OCI-LY3 (cell line): ENCODE results near the gene HIP1R.

Experiments used
- H2AFZ ChIP-seq: fragments of 200-600, 300-600 bp; shearing (Covaris generic); 2 replicates; pipeline ENCODE4 v1.6.0; 2014; ENCODE audit warnings: antibody characterized with exemption, low read depth, low read length
- H3K27ac ChIP-seq: fragments of 200-600, 300-600 bp; sonication (generic); 2 replicates; pipeline ENCODE4 v1.5.1; 2014; ENCODE audit warnings: mild to moderate bottlenecking, low read length, moderate library complexity, mixed read lengths
- H3K27me3 ChIP-seq: fragments of 200-600, 300-600 bp; sonication (generic); 2 replicates; pipeline ENCODE4 v1.6.1; 2014; ENCODE audit warnings: low read depth, low read length, mixed read lengths
- H3K36me3 ChIP-seq: fragments of 200-600, 300-600 bp; sonication (generic); replicated peaks from 2 replicates; pipeline ENCODE3; 2014; ENCODE audit warnings: low read depth, low read length, mixed read lengths
- H3K4me1 ChIP-seq: fragments of 300-600, 200-600 bp; sonication (generic); 2 replicates; pipeline ENCODE4 v1.6.1; 2014; ENCODE audit warnings: low read length, mixed read lengths
- H3K4me2 ChIP-seq: fragments of 200-600, 300-600 bp; sonication (generic); 2 replicates; pipeline ENCODE4 v1.6.1; 2014; ENCODE audit warnings: low read length, mixed read lengths
- H3K4me3 ChIP-seq: fragments of 300-600, 200-600 bp; sonication (generic); 2 replicates; pipeline ENCODE4 v1.5.1; 2014; ENCODE audit warnings: antibody characterized with exemption, mild to moderate bottlenecking, low read length, moderate library complexity
- H3K79me2 ChIP-seq: fragments of 300-600, 200-600 bp; shearing (Covaris generic); 2 replicates; pipeline ENCODE4 v1.6.1; 2014; ENCODE audit warnings: mild to moderate bottlenecking, low read length, mixed read lengths
- H3K9ac ChIP-seq: fragments of 300-600, 200-600 bp; shearing (Covaris generic); 2 replicates; pipeline ENCODE4 v1.6.0; 2014; ENCODE audit warnings: mild to moderate bottlenecking, low read length, moderate library complexity
- H3K9me3 ChIP-seq: fragments of 200-600, 300-600 bp; shearing (Covaris generic); 2 replicates; pipeline ENCODE4 v1.6.1; 2014; ENCODE audit warnings: low read length, mixed read lengths; ENCODE audit not compliant: insufficient read depth
- H4K20me1 ChIP-seq: fragments of 200-600, 300-600 bp; sonication (generic); 2 replicates; pipeline ENCODE4 v1.6.1; 2016; ENCODE audit warnings: low read length, mixed read lengths; ENCODE audit not compliant: insufficient read depth
- EZH2phosphoT487 ChIP-seq: fragments of 200-600 bp; shearing (Covaris generic); IDR thresholded peaks from 2 replicates; pipeline ENCODE4 v1.6.1; 2018; ENCODE audit warnings: antibody characterized with exemption, mixed run types, low read depth
- TF ChIP-seq, protein P1 (sequence below): fragments of 200-600, 300-600 bp; sonication (generic); IDR thresholded peaks from 2 replicates; pipeline ENCODE4 v1.5.1; 2014; ENCODE audit warnings: antibody characterized with exemption, low read length, low read depth

HIP1R gene

DNA sequence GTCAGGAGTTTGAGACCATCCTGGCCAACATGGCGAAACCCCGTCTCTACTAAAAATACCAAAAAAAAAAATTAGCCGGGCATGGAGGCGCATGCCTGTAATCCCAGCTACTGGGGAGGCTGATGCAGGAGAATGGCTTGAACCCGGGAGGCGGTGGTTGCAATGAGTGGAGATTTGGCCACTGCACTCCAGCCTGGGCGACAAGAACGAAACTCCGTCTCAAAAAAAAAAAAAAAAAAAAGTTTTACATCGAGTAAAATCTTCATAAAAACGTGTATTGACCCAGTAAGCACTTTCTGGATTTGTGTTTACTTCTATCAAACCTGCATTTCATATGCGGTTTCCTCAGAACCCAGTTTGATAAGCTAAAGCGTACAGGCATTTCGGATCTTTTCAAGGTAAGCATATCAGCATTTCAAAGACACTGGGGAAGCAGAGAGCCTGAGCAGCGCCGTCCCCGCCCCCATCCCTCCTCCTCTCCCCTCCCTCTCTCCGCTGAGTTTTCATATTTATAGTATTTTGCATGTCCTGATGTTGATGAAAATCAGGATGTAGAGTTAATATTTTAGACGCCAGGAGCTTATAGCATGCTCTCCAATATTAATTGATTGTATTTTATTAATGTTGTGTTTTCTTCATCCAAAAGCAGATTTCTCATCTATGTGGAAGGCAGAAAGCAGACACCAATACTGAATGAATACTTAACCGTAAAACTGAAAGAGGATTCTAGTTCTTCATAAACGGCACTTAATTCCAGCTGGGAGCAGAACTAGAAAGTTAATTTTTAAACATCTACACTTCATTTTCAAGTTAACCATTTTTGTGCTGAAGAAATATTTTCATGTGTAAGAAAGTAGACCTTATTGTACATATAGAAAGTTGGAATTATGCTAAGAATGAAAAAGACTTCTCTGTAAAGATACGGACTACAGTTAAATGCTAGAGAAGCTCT, 9.2 kb upstream of the HIP1R start:
- H3K4me2 ChIP-seq, result peak overlapping the region; percentile 95
- H3K4me1 ChIP-seq, result peaks cover 28% of the 10 kb centered on the region
- no peaks in the 10 kb centered on the region for H4K20me1 ChIP-seq
- TF ChIP-seq, protein P1, sequence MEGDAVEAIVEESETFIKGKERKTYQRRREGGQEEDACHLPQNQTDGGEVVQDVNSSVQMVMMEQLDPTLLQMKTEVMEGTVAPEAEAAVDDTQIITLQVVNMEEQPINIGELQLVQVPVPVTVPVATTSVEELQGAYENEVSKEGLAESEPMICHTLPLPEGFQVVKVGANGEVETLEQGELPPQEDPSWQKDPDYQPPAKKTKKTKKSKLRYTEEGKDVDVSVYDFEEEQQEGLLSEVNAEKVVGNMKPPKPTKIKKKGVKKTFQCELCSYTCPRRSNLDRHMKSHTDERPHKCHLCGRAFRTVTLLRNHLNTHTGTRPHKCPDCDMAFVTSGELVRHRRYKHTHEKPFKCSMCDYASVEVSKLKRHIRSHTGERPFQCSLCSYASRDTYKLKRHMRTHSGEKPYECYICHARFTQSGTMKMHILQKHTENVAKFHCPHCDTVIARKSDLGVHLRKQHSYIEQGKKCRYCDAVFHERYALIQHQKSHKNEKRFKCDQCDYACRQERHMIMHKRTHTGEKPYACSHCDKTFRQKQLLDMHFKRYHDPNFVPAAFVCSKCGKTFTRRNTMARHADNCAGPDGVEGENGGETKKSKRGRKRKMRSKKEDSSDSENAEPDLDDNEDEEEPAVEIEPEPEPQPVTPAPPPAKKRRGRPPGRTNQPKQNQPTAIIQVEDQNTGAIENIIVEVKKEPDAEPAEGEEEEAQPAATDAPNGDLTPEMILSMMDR, result no peak
- no peak for TF ChIP-seq EZH2phosphoT487
- no peaks in the 10 kb centered on the region for H3K9me3 ChIP-seq
- H3K9ac ChIP-seq, result 0 out of 2 replicates have a peak overlapping the region, but pooled peaks have one; percentile 9
- no peak overlapping the region for H3K27ac ChIP-seq
- no peaks in the 10 kb centered on the region for H3K36me3 ChIP-seq
- peaks cover 57% of the 10 kb centered on the region for H3K27me3 ChIP-seq
- H3K4me3 ChIP-seq, result peak overlapping the region; percentile 71
- no peaks in the 10 kb centered on the region for H3K79me2 ChIP-seq
- no peak overlapping the region for H2AFZ ChIP-seq

DNA sequence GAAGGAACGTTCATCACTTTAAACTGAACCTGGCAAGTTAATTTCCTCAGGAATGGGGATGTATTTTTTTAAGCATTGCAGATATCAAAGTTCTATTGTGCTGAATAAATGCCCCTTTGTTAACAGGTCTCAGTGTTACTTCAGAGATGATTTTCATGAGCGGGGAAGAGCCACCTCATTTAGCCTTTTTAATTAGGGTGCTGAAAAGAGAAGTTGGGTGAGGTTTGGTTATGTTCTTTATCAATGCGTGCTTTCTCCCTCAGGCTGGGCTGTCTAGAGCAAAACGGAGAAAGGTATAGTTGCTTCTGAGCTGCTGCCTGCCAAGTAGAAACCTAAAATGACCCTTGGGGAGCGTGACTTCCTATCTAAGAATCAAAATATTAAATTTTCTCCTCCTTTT, 8.0 kb upstream of the HIP1R start:
- Histone ChIP-seq H2AFZ (no peak overlapping the region), H3K4me1 (peaks cover 20% of the 10 kb centered on the region), H3K36me3 (no peaks in the 10 kb centered on the region), H3K4me3 (peak overlapping the region; percentile 7; the same call in 1 of the 2 replicates), H3K27me3 (peaks cover 60% of the 10 kb centered on the region), H3K9ac (no peak overlapping the region), H3K79me2 (no peaks in the 10 kb centered on the region), H3K4me2 (peak overlapping the region; percentile 95), H4K20me1 (no peaks in the 10 kb centered on the region), H3K27ac (peak overlapping the region; percentile 7; the same call in 1 of the 2 replicates), H3K9me3 (no peaks in the 10 kb centered on the region)
- no peak for TF ChIP-seq EZH2phosphoT487
- TF ChIP-seq, protein P1, result no peak

DNA sequence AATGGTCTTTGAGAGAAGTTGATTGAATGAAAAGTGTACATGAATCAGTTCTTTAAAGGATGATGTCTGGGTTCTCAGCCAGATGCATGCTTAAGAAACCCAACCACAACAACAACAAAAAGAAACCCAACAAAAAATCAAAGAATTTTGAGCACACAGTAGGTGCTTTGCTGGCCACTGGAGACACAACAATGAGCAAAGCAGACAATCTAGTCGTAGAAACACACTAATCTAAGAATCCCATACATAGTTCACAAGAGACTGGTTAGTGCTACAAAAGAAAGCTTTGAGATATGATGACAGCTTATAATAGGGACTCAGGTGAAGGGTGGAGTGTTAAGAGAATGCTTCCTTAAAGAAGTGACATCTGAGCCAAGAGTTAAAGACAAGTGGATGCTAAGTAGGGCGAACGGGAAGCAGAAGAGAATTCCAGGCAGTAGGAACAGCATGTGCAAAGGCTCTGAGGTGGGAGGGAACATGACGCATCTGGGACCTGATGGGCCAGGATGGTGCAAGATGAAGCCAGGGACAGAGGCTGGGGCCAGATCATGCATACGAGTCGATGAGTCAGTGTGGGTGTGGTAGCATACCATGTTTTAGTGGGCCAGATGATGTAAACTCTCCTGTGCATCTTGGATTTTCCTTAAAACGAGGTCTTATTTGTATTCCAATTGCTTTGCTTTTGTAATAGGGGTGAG, 4.6 kb upstream of the HIP1R start:
- H4K20me1 ChIP-seq, result no peaks in the 10 kb centered on the region
- no peak overlapping the region for H3K27ac ChIP-seq
- H3K4me1 ChIP-seq, result peaks cover 26% of the 10 kb centered on the region
- no peaks in the 10 kb centered on the region for H3K79me2 ChIP-seq
- H2AFZ ChIP-seq, result no peak overlapping the region
- H3K4me2 ChIP-seq, result no peak overlapping the region
- H3K9me3 ChIP-seq, result no peaks in the 10 kb centered on the region
- no peaks in the 10 kb centered on the region for H3K36me3 ChIP-seq
- H3K27me3 ChIP-seq, result peaks cover 55% of the 10 kb centered on the region
- H3K9ac ChIP-seq, result no peak overlapping the region
- no peak overlapping the region for H3K4me3 ChIP-seq
- TF ChIP-seq, protein P1, result no peak
- TF ChIP-seq EZH2phosphoT487, result no peak
